Purkinje cell (primary cell): Measurements from ENCODE around the gene DKK3. TPM values are rescaled to one million over a fixed set of nuclear protein-coding genes. Genes with fewer than 3 reads are reported as not detected.

Source experiments
- polyA plus RNA-seq: library from polyadenylated mRNA; unstranded; fragments of >200 nt; fragmentation: Nextera tagmentation; gene quantifications from 2 replicates; pipeline ENCODE4 v1.2.1, GENCODE V29; 2014

Gene DKK3
- polyA plus RNA-seq, result 13.1 and 160 TPM in 2 replicates

GRCh38 chr11:12007769-12008737 is at the start of gene DKK3:
TSS of gene DKK3 (minus strand) at chr11:12008626. CDS start at chr11:12008582, 44 bp downstream.

Other genes with a start within 250 kb of the DKK3 start
- 29.7 and 33.2 TPM in 2 replicates for gene USP47, start 166.7 kb downstream of the DKK3 start, polyA plus RNA-seq
- 18.8 and 88.5 TPM in 2 replicates for gene MICAL2, start 102.0 kb upstream of the DKK3 start, polyA plus RNA-seq